Mucosa of descending colon (tissue), 3 donors: ENCODE measurements around the gene LCA5L. TPM values are rescaled to one million over a fixed set of nuclear protein-coding genes. Genes with fewer than 3 reads are reported as not detected.

Experiments used
- ATAC-seq: fragments of 200-7000 bp; cut with Tn5 transposase; one replicate; pipeline ENCODE4 v1.9.1; 2020; ENCODE audit warnings: mild to moderate bottlenecking, moderate library complexity
- DNase-seq, 3 donors: peaks; one replicate each; pipeline ENCODE4 v3.0.0-alpha.2; 2020
- H3K36me3 ChIP-seq: fragments of 200-600 bp; one replicate; pipeline ENCODE4 v1.8.0; 2021; ENCODE audit warnings: low read depth, mild to moderate bottlenecking
- H3K4me1 ChIP-seq: fragments of 200-600 bp; one replicate; pipeline ENCODE4 v1.8.0; 2021; ENCODE audit warnings: low read depth, mild to moderate bottlenecking
- H3K4me3 ChIP-seq: fragments of 200-600 bp; one replicate; pipeline ENCODE4 v1.8.0; 2021; ENCODE audit warnings: mild to moderate bottlenecking
- H3K9me3 ChIP-seq: fragments of 200-600 bp; one replicate; pipeline ENCODE4 v1.8.0; 2021; ENCODE audit warnings: mild to moderate bottlenecking
- CTCF ChIP-seq: fragments of 200-600 bp; IDR thresholded peaks from one replicate; pipeline ENCODE4 v1.8.0; 2022; ENCODE audit warnings: antibody characterized with exemption, mild to moderate bottlenecking
- intact Hi-C, 2 donors: fragments of 100-400 bp; cut with DNase I in 1 of 2; cut with micrococcal nuclease in 1 of 2; formaldehyde crosslinking; loops; one replicate each; pipeline versions ENCODE4 v1.11.0 to v1.11.1; 2022; cut with DNase I, micrococcal nuclease
- total RNA-seq, 3 donors: library from RNA; stranded (reverse); fragmentation: NEBNext Ultra II Directional in 2 of 3; extraction: Animal tissue kit (Norgen Biotek cat#: 25700) in 2 of 3; gene quantifications; one replicate each; pipeline versions ENCODE4 v1.2.1 to v1.2.4, GENCODE V29; 2021 to 2023
- donor health status: DM: no; HTN: no; CAD: no; lungs with moderate emphysema.
- donor health status: DM: no; HTN: no; CAD: no.
- donor health status: DM: no; HTN: yes; CAD: no.

LCA5L gene
- total RNA-seq, 3 donors from 2014 or later = 0.81 to 1.6 (median 1.6) TPM

- Histone ChIP-seq H3K36me3 (no peaks in the 10 kb centered on the region), H3K4me1 (no peaks in the 10 kb centered on the region), H3K4me3 (no peak overlapping the region), H3K9me3 (no peaks in the 10 kb centered on the region)
- DNase-seq (no peak), ATAC-seq (no peak)
- intact Hi-C loops = no loop called here
- TF ChIP-seq CTCF = no peak
Measured at GRCh38 chr21:39456665-39457064, 11.1 kb upstream of the LCA5L start.

GRCh38 chr21:39454949-39455668 is 9.5 kb upstream of the LCA5L start:
- Histone ChIP-seq H3K4me1 (no peaks in the 10 kb centered on the region), H3K36me3 (no peaks in the 10 kb centered on the region), H3K4me3 (no peak overlapping the region), H3K9me3 (no peaks in the 10 kb centered on the region)
- no peak for ATAC-seq
- intact Hi-C loops = no loop called here
- DNase-seq = no peak
- no peak for TF ChIP-seq CTCF

- TF ChIP-seq CTCF = no peak
- no peak for ATAC-seq
- no peak overlapping the region for H3K4me3 ChIP-seq
- H3K36me3 ChIP-seq = no peaks in the 10 kb centered on the region
- H3K4me1 ChIP-seq = no peaks in the 10 kb centered on the region
- no peak for DNase-seq
- intact Hi-C loops = no loop called here
- H3K9me3 ChIP-seq = no peaks in the 10 kb centered on the region
Measured at GRCh38 chr21:39453571-39454179, 8.1 kb upstream of the LCA5L start.

- no peak for TF ChIP-seq CTCF
- no peak overlapping the region for H3K4me3 ChIP-seq
- DNase-seq (no peak), ATAC-seq (no peak)
- intact Hi-C loops = no loop called here
- H3K9me3 ChIP-seq = no peaks in the 10 kb centered on the region
- H3K36me3 ChIP-seq = no peaks in the 10 kb centered on the region
- no peaks in the 10 kb centered on the region for H3K4me1 ChIP-seq
Measured at GRCh38 chr21:39452970-39453342, 7.4 kb upstream of the LCA5L start.

- Histone ChIP-seq H3K4me1 (no peaks in the 10 kb centered on the region), H3K9me3 (no peaks in the 10 kb centered on the region), H3K4me3 (no peak overlapping the region), H3K36me3 (no peaks in the 10 kb centered on the region)
- intact Hi-C loops = no loop called here
- DNase-seq (no peak), ATAC-seq (no peak)
- TF ChIP-seq CTCF = no peak
Measured at GRCh38 chr21:39452207-39452969, 6.8 kb upstream of the LCA5L start.
